ENCODE measurements around the gene PCDH9.

- TF ChIP-seq CTCF (IDR thresholded peaks at IDR 0.05) = no peak
- no peak for TF ChIP-seq EP300 (IDR thresholded peaks at IDR 0.05)
- TF ChIP-seq POLR2A (IDR thresholded peaks at IDR 0.05) = no peak
Observed at GRCh38 chr13:66528180-66528579, 702.0 kb downstream of the PCDH9 start.
